Neuronal stem cell (in vitro differentiated cells): ENCODE data around the gene FOXA3. TPM values are rescaled to one million over a fixed set of nuclear protein-coding genes. Genes with fewer than 3 reads are reported as not detected.
A peak's percentile ranks its signal among the peaks of the same experiment; 100 is the strongest.

Experiments used
- DNase-seq: peaks from one replicate; pipeline ENCODE4 v3.0.0-alpha.2; 2013; ENCODE audit warnings: low spot score
- H2AFZ ChIP-seq: one replicate; pipeline ENCODE4 v1.6.1; 2013; ENCODE audit warnings: mild to moderate bottlenecking, low read length, inconsistent platforms
- H2AK5ac ChIP-seq: 2 replicates; pipeline ENCODE4 v1.6.1; 2013; ENCODE audit warnings: low read depth, mild to moderate bottlenecking, inconsistent platforms, low read length, moderate library complexity, mixed read lengths
- H2BK120ac ChIP-seq: 2 replicates; pipeline ENCODE4 v1.6.1; 2013; ENCODE audit warnings: low read depth, mild to moderate bottlenecking, inconsistent platforms, low read length, moderate library complexity, mixed read lengths
- H2BK12ac ChIP-seq: one replicate; pipeline ENCODE4 v1.6.1; 2013; ENCODE audit warnings: low read length, inconsistent platforms
- H2BK15ac ChIP-seq: 2 replicates; pipeline ENCODE4 v1.6.1; 2013; ENCODE audit warnings: mild to moderate bottlenecking, low read length, inconsistent platforms, mixed read lengths
- H2BK5ac ChIP-seq: one replicate; pipeline ENCODE4 v1.6.1; 2013; ENCODE audit warnings: inconsistent platforms, mild to moderate bottlenecking, low read length, moderate library complexity
- H3K14ac ChIP-seq: one replicate; pipeline ENCODE4 v1.6.1; 2013; ENCODE audit warnings: low read length, inconsistent platforms
- H3K18ac ChIP-seq: 2 replicates; pipeline ENCODE4 v1.6.1; 2013; ENCODE audit warnings: low read length, inconsistent platforms
- H3K23ac ChIP-seq: 2 replicates; pipeline ENCODE4 v1.6.1; 2013; ENCODE audit warnings: low read depth, mild to moderate bottlenecking, mixed read lengths, low read length, inconsistent platforms; ENCODE audit not compliant: poor library complexity
- H3K27ac ChIP-seq: replicated peaks from 3 replicates; pipeline ENCODE4 v1.5.1; 2013; ENCODE audit warnings: low read length, inconsistent platforms
- H3K27me3 ChIP-seq, 3 experiments: 2 replicates each; pipeline ENCODE4 v1.6.1; 2013; ENCODE audit warnings: low read length in 3 of 3, mild to moderate bottlenecking in 2 of 3, inconsistent platforms in 1 of 3, low read depth in 1 of 3, mixed read lengths in 1 of 3, moderate library complexity in 1 of 3; ENCODE audit not compliant: control insufficient read depth in 3 of 3, insufficient read depth in 3 of 3
- H3K36me3 ChIP-seq, 2 donors: replicated peaks in 1 of 2; 2 replicates each; pipeline ENCODE4 v1.6.1; 2013; ENCODE audit warnings: low read length in 2 of 2; ENCODE audit not compliant: control insufficient read depth in 2 of 2, insufficient read depth in 2 of 2
- H3K4ac ChIP-seq: 2 replicates; pipeline ENCODE4 v1.6.1; 2013; ENCODE audit warnings: inconsistent platforms, mild to moderate bottlenecking, low read length, moderate library complexity
- H3K4me1 ChIP-seq, 2 donors: 1 replicate in 1 of 2; 2 replicates in 1 of 2; pipeline ENCODE4 v1.6.1; 2013; ENCODE audit warnings: low read length in 2 of 2, low read depth in 1 of 2; ENCODE audit not compliant: control insufficient read depth in 2 of 2, insufficient read depth in 1 of 2
- H3K4me2 ChIP-seq: one replicate; pipeline ENCODE4 v1.6.1; 2013; ENCODE audit warnings: mild to moderate bottlenecking, low read length, inconsistent platforms; ENCODE audit not compliant: insufficient read depth, poor library complexity, severe bottlenecking
- H3K4me3 ChIP-seq, 2 donors: 2 replicates each; pipeline ENCODE4 v1.5.1; 2013; ENCODE audit warnings: low read length in 2 of 2, mild to moderate bottlenecking in 2 of 2, inconsistent platforms in 1 of 2, moderate library complexity in 1 of 2
- H3K79me1 ChIP-seq: one replicate; pipeline ENCODE4 v1.6.1; 2013; ENCODE audit warnings: low read depth, mild to moderate bottlenecking, inconsistent platforms, low read length, moderate library complexity
- H3K9ac ChIP-seq: one replicate; pipeline ENCODE4 v1.6.1; 2013; ENCODE audit warnings: mild to moderate bottlenecking, low read depth, low read length, inconsistent platforms; ENCODE audit not compliant: poor library complexity
- H3K9me3 ChIP-seq, 2 donors: replicated peaks in 1 of 2; 2 replicates each; pipeline versions ENCODE3 to v1.6.1; 2013; ENCODE audit warnings: low read length in 2 of 2, mild to moderate bottlenecking in 2 of 2, inconsistent platforms in 1 of 2, low read depth in 1 of 2, mixed read lengths in 1 of 2, moderate library complexity in 1 of 2; ENCODE audit not compliant: control insufficient read depth in 2 of 2, insufficient read depth in 1 of 2
- H4K8ac ChIP-seq: one replicate; pipeline ENCODE4 v1.6.1; 2013; ENCODE audit warnings: low read depth, mild to moderate bottlenecking, inconsistent platforms, low read length, moderate library complexity
- H4K91ac ChIP-seq: one replicate; pipeline ENCODE4 v1.6.1; 2013; ENCODE audit warnings: low read length, low read depth, mild to moderate bottlenecking, inconsistent platforms; ENCODE audit not compliant: poor library complexity
- WGBS, 2 donors: extraction: QIAGEN DNeasy Blood & Tissue Kit; methylation state at CpG; one replicate each; pipeline ENCODE4 v1.1.7; 2013; ENCODE audit warnings: missing lambda C conversion rate in 2 of 2, mixed read lengths in 1 of 2; ENCODE audit not compliant: insufficient read length in 2 of 2, insufficient replicate concordance in 1 of 2; ENCODE audit errors: extremely low coverage in 2 of 2; 5-methylcytosine and 5-hydroxymethylcytosine counted together
- polyA plus RNA-seq, 2 experiments: library from polyadenylated mRNA; stranded (reverse); fragments of 200-250 nt; gene quantifications; one replicate each; pipeline ENCODE4 v1.2.3, GENCODE V29; 2013

Gene FOXA3
- polyA plus RNA-seq (2013, experiment 1 of 2), result 5.9 TPM
- 5.6 TPM for polyA plus RNA-seq (2013, experiment 2 of 2)

DNA sequence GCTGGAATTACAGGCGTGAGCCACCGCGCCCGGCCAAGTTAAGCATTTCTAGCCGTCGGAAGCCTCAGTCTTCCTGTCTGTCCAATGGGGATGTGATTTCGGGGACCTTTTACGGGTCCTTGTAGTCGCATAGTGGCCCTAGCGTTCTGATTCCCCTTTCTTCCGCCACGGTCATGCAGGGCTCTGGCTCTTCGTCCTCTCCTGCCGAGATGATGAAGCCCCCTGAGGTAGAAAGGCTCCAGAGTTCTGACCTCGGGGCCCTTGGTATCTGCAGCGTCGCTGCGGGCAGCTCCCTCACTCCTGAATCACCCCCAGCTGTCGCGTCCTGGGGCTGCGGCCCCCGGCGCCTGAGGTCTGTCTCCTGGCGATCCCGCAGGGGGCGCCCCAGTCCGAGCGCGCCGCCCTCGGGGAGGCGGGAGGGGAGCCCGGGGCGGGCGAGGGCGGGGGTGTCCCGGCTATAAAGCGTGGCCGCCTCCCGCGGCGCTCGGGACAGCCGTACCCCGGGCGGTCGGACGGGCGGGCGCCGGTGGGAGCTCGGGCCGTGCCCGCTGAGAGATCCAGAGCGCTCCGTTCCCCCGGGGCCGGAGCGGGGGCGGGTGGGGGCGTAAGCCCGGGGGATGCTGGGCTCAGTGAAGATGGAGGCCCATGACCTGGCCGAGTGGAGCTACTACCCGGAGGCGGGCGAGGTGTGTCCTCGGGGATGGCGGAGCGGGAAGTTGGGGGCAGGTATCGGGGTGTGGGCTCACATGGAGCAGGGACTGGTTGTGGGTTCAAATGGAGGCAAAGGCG is at the start of gene FOXA3:
Gene FOXA3, plus strand, starts transcription at position 487 of the 789 bp plus-strand sequence. Its CDS starts 131 bp downstream, at position 618.
- Histone ChIP-seq H4K8ac (peak within 1 kb of the TSS; percentile 93), H3K27ac (no peak within 1 kb of the TSS), H3K4me3 (peak within 1 kb of the TSS; percentile 82 to 91), H3K79me1 (peaks cover 3% of the 10 kb centered on the region), H3K4me1 (peaks cover 0 to 3% of the 10 kb centered on the region in 2 donors), H4K91ac (no peak within 1 kb of the TSS), H2BK12ac (peak within 1 kb of the TSS; percentile 51), H3K4me2 (peak within 1 kb of the TSS; percentile 82), H2BK120ac (no peak within 1 kb of the TSS), H2BK5ac (no peak within 1 kb of the TSS), H3K27me3 (peaks cover 0 to 34% (median 14%) of the 10 kb centered on the region in 3 experiments), H2AK5ac (peak within 1 kb of the TSS; percentile 90), H2BK15ac (peak within 1 kb of the TSS; percentile 69), H3K18ac (peak within 1 kb of the TSS; percentile 81), H3K4ac (no peak within 1 kb of the TSS), H3K36me3 (peaks cover 9 to 23% of the 10 kb centered on the region in 2 donors), H3K23ac (peak within 1 kb of the TSS; percentile 99), H2AFZ (peak within 1 kb of the TSS; percentile 87), H3K14ac (no peak within 1 kb of the TSS), H3K9ac (peak within 1 kb of the TSS; percentile 75), H3K9me3 (no peaks in the 10 kb centered on the region)
- DNase-seq, result no peak
- no CpG with 5 or more reads among the region's 71 CpGs for WGBS, 2 donors

DNA sequence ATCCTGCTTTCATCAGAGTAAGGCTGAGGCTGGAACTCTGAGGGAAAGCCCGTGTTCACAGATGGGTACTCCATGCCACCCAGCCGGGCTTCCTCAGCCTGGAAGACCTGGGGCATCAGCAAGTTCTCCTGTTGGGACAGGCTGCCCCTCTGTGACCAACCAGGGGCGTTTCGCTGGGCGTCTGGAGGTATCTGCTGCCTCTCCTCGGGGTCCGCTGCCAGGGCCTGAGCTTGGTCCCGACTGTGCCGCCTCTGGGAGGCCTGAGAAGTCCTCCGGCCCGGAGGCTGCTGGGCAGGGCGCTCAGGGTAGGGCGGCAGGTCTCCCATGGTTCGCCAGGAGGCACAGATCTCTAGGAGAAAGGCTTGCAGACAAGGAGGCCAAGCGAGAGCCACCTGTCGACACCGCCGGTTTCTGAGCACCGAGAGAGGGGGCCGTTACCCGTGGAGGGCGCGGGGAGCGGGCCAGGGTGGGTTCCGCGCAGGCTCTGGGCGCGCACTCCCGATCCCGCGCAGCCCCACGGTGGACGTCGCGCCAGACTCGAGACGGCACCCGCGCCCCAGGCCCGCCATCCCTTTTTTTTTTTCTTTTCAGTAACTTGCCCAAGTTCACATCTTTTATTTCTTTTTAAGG is 49.2 kb upstream of the FOXA3 start, which contains the start of gene RSPH6A:
Gene RSPH6A, minus strand, starts transcription at position 458 of the 630 bp plus-strand sequence. Its CDS starts 132 bp downstream, at position 326.
- no CpG with 5 or more reads among the region's 40 CpGs for WGBS, 2 donors
- Histone ChIP-seq H3K9me3 (no peaks in the 10 kb centered on the region), H3K9ac (peak within 1 kb of the TSS; percentile 79), H2BK12ac (no peak within 1 kb of the TSS), H3K36me3 (peaks cover 5 to 17% of the 10 kb centered on the region in 2 donors), H3K4me3 (peak within 1 kb of the TSS; percentile 56 to 73), H3K14ac (peak within 1 kb of the TSS; percentile 27), H3K79me1 (no peaks in the 10 kb centered on the region), H4K91ac (no peak within 1 kb of the TSS), H2BK120ac (peak within 1 kb of the TSS; percentile 93), H2AK5ac (peak within 1 kb of the TSS; percentile 96), H3K27ac (peak within 1 kb of the TSS; percentile 56), H4K8ac (no peak within 1 kb of the TSS), H2BK5ac (peak within 1 kb of the TSS; percentile 62), H2BK15ac (peak within 1 kb of the TSS; percentile 86), H3K4ac (peak within 1 kb of the TSS; percentile 58), H3K18ac (peak within 1 kb of the TSS; percentile 93), H3K4me1 (peaks cover 16 to 22% of the 10 kb centered on the region in 2 donors), H3K4me2 (peak within 1 kb of the TSS; percentile 99), H3K27me3 (peaks cover 0 to 8% (median 0%) of the 10 kb centered on the region in 3 experiments), H3K23ac (peak within 1 kb of the TSS; percentile 94), H2AFZ (peak within 1 kb of the TSS; percentile 97)
- no peak for DNase-seq

DNA sequence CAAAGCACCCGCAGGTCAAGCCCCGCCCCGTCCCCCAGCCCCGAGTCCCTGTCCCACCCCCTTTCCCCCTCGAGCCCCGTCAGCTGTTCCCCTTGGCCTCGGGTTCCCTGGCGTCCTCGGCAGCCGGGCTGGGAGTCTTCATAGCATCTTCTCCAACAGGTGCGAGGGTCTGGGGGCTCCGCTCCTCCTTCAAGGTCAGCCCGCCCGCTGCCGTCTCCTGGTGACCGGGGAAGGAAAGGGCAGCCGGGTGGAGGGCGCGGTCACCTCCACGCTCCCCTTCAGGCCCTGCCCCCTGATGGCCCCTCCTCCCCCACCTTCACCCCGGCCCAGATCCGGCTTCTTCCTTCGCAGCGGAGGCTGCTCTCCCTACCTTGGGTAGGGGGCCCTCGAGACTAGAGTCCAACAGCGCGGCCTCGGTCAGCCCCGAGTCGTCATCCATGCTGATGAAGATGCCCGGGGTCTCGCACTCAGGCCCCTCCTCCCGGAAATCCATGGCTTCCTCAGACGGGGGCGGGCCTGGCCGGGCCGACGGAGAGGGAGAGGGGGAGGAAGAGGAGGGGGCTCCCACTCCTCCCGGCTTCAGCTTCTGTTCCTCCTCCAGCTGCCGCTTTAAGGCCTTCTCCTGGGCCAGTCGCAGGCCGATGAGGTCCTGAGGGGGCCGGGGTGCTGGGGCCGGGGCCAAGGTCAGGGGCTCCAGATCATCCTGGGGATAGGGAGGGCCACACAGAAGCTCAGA is 48.5 kb upstream of the FOXA3 start:
- Histone ChIP-seq H3K18ac (peak overlapping the region; percentile 93), H3K4me1 (peaks cover 16 to 22% of the 10 kb centered on the region in 2 donors), H2AFZ (peak overlapping the region; percentile 97), H3K4me2 (peak overlapping the region; percentile 99), H3K4me3 (peak overlapping the region; percentile 56 to 73), H4K8ac (no peak overlapping the region), H3K36me3 (peaks cover 7 to 24% of the 10 kb centered on the region in 2 donors), H3K79me1 (no peaks in the 10 kb centered on the region), H2BK15ac (peak overlapping the region; percentile 86), H2AK5ac (peak overlapping the region; percentile 96), H4K91ac (no peak overlapping the region), H3K9ac (peak overlapping the region; percentile 67), H3K23ac (peak overlapping the region; percentile 89), H3K27ac (peak overlapping the region; percentile 56), H3K9me3 (no peaks in the 10 kb centered on the region), H2BK12ac (no peak overlapping the region), H3K14ac (no peak overlapping the region), H2BK120ac (peak overlapping the region; percentile 93), H3K27me3 (peaks cover 0 to 8% (median 0%) of the 10 kb centered on the region in 3 experiments), H3K4ac (no peak overlapping the region), H2BK5ac (peak overlapping the region; percentile 62)
- WGBS, 2 donors, result no CpG with 5 or more reads among the region's 44 CpGs
- DNase-seq, result peak; percentile 65
